Measurements from ENCODE around the gene USP9X. TPM values are rescaled to one million over a fixed set of nuclear protein-coding genes. Genes with fewer than 3 reads are reported as not detected.

Gene USP9X
- total RNA-seq, 1 experiment from 2014 or later = 163 TPM

DNA sequence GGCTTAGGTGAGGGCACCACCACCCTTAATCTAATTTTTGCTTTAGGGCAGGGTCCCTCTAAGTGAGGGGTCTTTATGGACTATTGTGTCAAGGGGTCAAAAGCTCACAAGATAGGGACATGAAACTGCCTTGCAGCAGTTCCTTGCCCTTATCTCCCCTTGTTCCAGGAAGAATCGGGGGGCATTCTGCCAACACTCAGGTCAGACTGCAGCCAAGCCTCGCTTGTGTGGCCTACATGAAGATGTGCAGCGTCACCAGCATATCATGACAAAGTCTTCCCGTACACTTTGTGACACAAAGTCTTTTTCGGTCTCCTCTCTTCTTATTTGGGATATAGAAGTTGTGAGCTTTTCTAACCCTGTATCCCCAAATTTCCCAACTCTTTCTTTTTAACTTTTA lies 17.5 kb upstream of the USP9X start (continued):
- TF ChIP-seq ZNF532 (CRISPR knock-in tag; IDR thresholded peaks at IDR 0.05; ENCODE audit: borderline replicate concordance) = no peak

- ChIA-PET CTCF (no interaction called here), POLR2A (no interaction called here)
- DNase-seq (ENCODE audit: low spot score) = no peak
- no peaks in the 10 kb centered on the region for H3K36me3 Mint-ChIP-seq
- H3K4me1 Mint-ChIP-seq = peaks cover 9% of the 10 kb centered on the region
- no peak overlapping the region for H3K27ac Mint-ChIP-seq
- H3K9me3 Mint-ChIP-seq = no peaks in the 10 kb centered on the region
- no peak for ATAC-seq
- H3K4me3 Mint-ChIP-seq = no peak overlapping the region
- H3K27me3 Mint-ChIP-seq (ENCODE audit: low read depth) = no peaks in the 10 kb centered on the region
- TF ChIP-seq MLX (CRISPR knock-in tag; IDR thresholded peaks at IDR 0.05) (no peak), NR1H2 (CRISPR knock-in tag; IDR thresholded peaks at IDR 0.05) (no peak), E2F1 (CRISPR knock-in tag; IDR thresholded peaks at IDR 0.05) (no peak), ZNF671 (CRISPR knock-in tag; IDR thresholded peaks at IDR 0.05) (no peak), ZNF396 (CRISPR knock-in tag; IDR thresholded peaks at IDR 0.05; ENCODE audit: borderline replicate concordance) (no peak), OVOL2 (CRISPR knock-in tag; IDR thresholded peaks at IDR 0.05; ENCODE audit: borderline replicate concordance) (no peak), RELA (CRISPR knock-in tag; IDR thresholded peaks at IDR 0.05; ENCODE audit: borderline replicate concordance) (no peak), ZNF425 (CRISPR knock-in tag; conservative IDR thresholded peaks at IDR 0.05) (no peak), PRDM15 (CRISPR knock-in tag; IDR thresholded peaks at IDR 0.05) (no peak), JAZF1 (CRISPR knock-in tag; IDR thresholded peaks at IDR 0.05) (no peak), SMAD4 (CRISPR knock-in tag; IDR thresholded peaks at IDR 0.05) (no peak)
- TF ChIP-seq, protein P1, sequence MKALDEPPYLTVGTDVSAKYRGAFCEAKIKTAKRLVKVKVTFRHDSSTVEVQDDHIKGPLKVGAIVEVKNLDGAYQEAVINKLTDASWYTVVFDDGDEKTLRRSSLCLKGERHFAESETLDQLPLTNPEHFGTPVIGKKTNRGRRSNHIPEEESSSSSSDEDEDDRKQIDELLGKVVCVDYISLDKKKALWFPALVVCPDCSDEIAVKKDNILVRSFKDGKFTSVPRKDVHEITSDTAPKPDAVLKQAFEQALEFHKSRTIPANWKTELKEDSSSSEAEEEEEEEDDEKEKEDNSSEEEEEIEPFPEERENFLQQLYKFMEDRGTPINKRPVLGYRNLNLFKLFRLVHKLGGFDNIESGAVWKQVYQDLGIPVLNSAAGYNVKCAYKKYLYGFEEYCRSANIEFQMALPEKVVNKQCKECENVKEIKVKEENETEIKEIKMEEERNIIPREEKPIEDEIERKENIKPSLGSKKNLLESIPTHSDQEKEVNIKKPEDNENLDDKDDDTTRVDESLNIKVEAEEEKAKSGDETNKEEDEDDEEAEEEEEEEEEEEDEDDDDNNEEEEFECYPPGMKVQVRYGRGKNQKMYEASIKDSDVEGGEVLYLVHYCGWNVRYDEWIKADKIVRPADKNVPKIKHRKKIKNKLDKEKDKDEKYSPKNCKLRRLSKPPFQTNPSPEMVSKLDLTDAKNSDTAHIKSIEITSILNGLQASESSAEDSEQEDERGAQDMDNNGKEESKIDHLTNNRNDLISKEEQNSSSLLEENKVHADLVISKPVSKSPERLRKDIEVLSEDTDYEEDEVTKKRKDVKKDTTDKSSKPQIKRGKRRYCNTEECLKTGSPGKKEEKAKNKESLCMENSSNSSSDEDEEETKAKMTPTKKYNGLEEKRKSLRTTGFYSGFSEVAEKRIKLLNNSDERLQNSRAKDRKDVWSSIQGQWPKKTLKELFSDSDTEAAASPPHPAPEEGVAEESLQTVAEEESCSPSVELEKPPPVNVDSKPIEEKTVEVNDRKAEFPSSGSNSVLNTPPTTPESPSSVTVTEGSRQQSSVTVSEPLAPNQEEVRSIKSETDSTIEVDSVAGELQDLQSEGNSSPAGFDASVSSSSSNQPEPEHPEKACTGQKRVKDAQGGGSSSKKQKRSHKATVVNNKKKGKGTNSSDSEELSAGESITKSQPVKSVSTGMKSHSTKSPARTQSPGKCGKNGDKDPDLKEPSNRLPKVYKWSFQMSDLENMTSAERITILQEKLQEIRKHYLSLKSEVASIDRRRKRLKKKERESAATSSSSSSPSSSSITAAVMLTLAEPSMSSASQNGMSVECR (CRISPR knock-in tag; IDR thresholded peaks at IDR 0.05; ENCODE audit: borderline replicate concordance) = no peak
- TF ChIP-seq, protein P2, sequence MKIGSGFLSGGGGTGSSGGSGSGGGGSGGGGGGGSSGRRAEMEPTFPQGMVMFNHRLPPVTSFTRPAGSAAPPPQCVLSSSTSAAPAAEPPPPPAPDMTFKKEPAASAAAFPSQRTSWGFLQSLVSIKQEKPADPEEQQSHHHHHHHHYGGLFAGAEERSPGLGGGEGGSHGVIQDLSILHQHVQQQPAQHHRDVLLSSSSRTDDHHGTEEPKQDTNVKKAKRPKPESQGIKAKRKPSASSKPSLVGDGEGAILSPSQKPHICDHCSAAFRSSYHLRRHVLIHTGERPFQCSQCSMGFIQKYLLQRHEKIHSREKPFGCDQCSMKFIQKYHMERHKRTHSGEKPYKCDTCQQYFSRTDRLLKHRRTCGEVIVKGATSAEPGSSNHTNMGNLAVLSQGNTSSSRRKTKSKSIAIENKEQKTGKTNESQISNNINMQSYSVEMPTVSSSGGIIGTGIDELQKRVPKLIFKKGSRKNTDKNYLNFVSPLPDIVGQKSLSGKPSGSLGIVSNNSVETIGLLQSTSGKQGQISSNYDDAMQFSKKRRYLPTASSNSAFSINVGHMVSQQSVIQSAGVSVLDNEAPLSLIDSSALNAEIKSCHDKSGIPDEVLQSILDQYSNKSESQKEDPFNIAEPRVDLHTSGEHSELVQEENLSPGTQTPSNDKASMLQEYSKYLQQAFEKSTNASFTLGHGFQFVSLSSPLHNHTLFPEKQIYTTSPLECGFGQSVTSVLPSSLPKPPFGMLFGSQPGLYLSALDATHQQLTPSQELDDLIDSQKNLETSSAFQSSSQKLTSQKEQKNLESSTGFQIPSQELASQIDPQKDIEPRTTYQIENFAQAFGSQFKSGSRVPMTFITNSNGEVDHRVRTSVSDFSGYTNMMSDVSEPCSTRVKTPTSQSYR (CRISPR knock-in tag; IDR thresholded peaks at IDR 0.05) = no peak
- TF ChIP-seq, protein P3, sequence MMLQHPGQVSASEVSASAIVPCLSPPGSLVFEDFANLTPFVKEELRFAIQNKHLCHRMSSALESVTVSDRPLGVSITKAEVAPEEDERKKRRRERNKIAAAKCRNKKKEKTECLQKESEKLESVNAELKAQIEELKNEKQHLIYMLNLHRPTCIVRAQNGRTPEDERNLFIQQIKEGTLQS (CRISPR knock-in tag; conservative IDR thresholded peaks at IDR 0.05) = no peak
Observed at GRCh38 chrX:41076742-41077141, 8.5 kb upstream of the USP9X start.
